Heart left ventricle (tissue), 16 donors: ENCODE results near the gene CFAP299. TPM values are rescaled to one million over a fixed set of nuclear protein-coding genes. Genes with fewer than 3 reads are reported as not detected.

Experiments used
- ATAC-seq, 4 donors: fragments of 200-7000 bp; cut with Tn5 transposase; one replicate each; pipeline ENCODE4 v1.9.1; 2020 to 2022; ENCODE audit warnings: moderate library complexity in 4 of 4, mild to moderate bottlenecking in 3 of 4, moderate number of reproducible peaks in 1 of 4
- DNase-seq, 5 donors: peaks; one replicate each; pipeline ENCODE4 v3.0.0-alpha.2; 2020
- H3K27ac ChIP-seq, 12 donors: fragments of 200-600 bp; sonication (generic) in 4 of 12; one replicate each; pipeline versions ENCODE4 v1.5.0 to v1.8.0; 2016 to 2022; ENCODE audit warnings: mild to moderate bottlenecking in 2 of 12
- H3K27me3 ChIP-seq, 9 donors: fragments of 200-600 bp; sonication (generic) in 2 of 9; one replicate each; pipeline versions ENCODE4 v1.5.1 to v1.8.0; 2016 to 2022; ENCODE audit warnings: mild to moderate bottlenecking in 3 of 9
- H3K36me3 ChIP-seq, 9 donors: fragments of 200-600 bp; sonication (generic) in 2 of 9; one replicate each; pipeline versions ENCODE4 v1.5.0 to v1.8.0; 2018 to 2022; ENCODE audit warnings: mild to moderate bottlenecking in 2 of 9
- H3K4me1 ChIP-seq, 12 donors: fragments of 200-600 bp; sonication (generic) in 4 of 12; one replicate each; pipeline versions ENCODE4 v1.5.0 to v1.8.0; 2016 to 2022; ENCODE audit warnings: mild to moderate bottlenecking in 3 of 12
- H3K4me3 ChIP-seq, 12 donors: fragments of 200-600 bp; sonication (generic) in 4 of 12; one replicate each; pipeline versions ENCODE4 v1.5.0 to v1.8.0; 2017 to 2022; ENCODE audit warnings: mild to moderate bottlenecking in 9 of 12, moderate library complexity in 4 of 12
- H3K9me3 ChIP-seq, 12 donors: fragments of 200-600 bp; sonication (generic) in 4 of 12; one replicate each; pipeline versions ENCODE4 v1.5.0 to v1.8.0; 2016 to 2022; ENCODE audit warnings: mild to moderate bottlenecking in 1 of 12
- POLR2A ChIP-seq, 2 donors: fragments of 450-650 bp; IDR thresholded peaks; one replicate each; pipeline ENCODE4 v1.6.1; 2017; ENCODE audit warnings: antibody characterized with exemption in 2 of 2, mild to moderate bottlenecking in 2 of 2, moderate library complexity in 2 of 2
- WGBS, 4 donors: extraction: QIAGEN DNeasy Blood & Tissue Kit in 2 of 4; methylation state at CpG; one replicate each; pipeline versions ENCODE4 v1.1.5 to v1.1.7; 2013 to 2018; 5-methylcytosine and 5-hydroxymethylcytosine counted together
- intact Hi-C, 10 donors: fragments of 100-400 bp; cut with DNase I; formaldehyde crosslinking; loops; one replicate each; pipeline versions ENCODE4 v1.11.1 to v1.14.2; 2022
- polyA plus RNA-seq, 2 donors: library from polyadenylated mRNA; stranded (reverse); fragments of 200-250 nt; gene quantifications; one replicate each; pipeline ENCODE4 v1.2.3, GENCODE V29; 2013
- total RNA-seq, 9 donors: library from RNA; depleted of rRNA in 2 of 9; stranded (reverse); fragments of >200 nt in 2 of 9; fragmentation: NEBNext Ultra II Directional in 3 of 9; extraction: Animal tissue kit (Norgen Biotek cat#: 25700) in 3 of 9; gene quantifications; one replicate each; pipeline versions ENCODE4 v1.1.0 to v1.2.4, GENCODE V29; 2016 to 2023
- TF ChIP-seq, protein P1 (sequence below), 12 donors: fragments of 200-600 bp; sonication (generic) in 4 of 12; IDR thresholded peaks; one replicate each; pipeline versions ENCODE4 v1.5.0 to v1.8.0; 2018 to 2022; ENCODE audit warnings: antibody characterized with exemption in 12 of 12, mild to moderate bottlenecking in 5 of 12
- donor health status: ischemic (EF 13 %, LVEDD 7.1; RV severe dilation, severe dysfunction).
- donor health status: healthy with polysubstance abuse.
- donor health status: DM: no; HTN: yes; CAD: no.
- donor health status: DM: no; HTN: no; CAD: no.
- donor health status: ischemic (EF 25% LVEDD 6.9; RV normal size, moderate dysfunction).
- donor health status: ischemic (EF 25% LVEDD 5.7; RV mildly dilated, moderate dysfunction).
- donor health status: healthy.
- donor health status: DM: yes; HTN: yes; CAD: no.
- donor health status: ischemic (EF 35%, LVEDD 5.7; RV mildly dilated, moderate dysfunction).
- donor health status: nonischemic (EF 11% LVEDD 7.7; RV severe dilation, severe dysfunction).
- donor health status: DM: yes; HTN: yes; CAD: no.
- donor health status: PGD.
- donor health status: ischemic (EF 29% LVEDD 5.4; RV normal size, mild dysfunction).
- donor health status: nonischemic (EF 23%, LVEDD 6.1; RV moderate dilation, normal function).

Gene CFAP299
- total and polyA plus RNA-seq, 11 donors: 0.25 TPM; not detected in 10

DNA sequence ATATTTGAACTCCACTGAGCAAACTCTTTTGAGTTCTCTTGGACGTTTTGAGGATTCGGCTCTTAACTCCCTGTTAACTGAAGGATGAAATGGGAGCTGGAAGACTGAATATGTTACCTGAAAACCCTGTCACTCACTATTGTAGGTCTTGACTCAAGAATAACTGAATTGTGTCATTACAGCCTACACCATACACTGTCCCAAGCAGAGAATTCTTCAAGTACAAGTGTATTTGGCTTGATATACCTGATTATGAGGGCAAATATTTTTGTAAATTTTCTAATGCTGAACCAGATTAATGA, 276.1 kb downstream of the CFAP299 start:
- DNase-seq: no peak
- no peak for TF ChIP-seq POLR2A (IDR thresholded peaks at IDR 0.05)
- TF ChIP-seq, protein P1, sequence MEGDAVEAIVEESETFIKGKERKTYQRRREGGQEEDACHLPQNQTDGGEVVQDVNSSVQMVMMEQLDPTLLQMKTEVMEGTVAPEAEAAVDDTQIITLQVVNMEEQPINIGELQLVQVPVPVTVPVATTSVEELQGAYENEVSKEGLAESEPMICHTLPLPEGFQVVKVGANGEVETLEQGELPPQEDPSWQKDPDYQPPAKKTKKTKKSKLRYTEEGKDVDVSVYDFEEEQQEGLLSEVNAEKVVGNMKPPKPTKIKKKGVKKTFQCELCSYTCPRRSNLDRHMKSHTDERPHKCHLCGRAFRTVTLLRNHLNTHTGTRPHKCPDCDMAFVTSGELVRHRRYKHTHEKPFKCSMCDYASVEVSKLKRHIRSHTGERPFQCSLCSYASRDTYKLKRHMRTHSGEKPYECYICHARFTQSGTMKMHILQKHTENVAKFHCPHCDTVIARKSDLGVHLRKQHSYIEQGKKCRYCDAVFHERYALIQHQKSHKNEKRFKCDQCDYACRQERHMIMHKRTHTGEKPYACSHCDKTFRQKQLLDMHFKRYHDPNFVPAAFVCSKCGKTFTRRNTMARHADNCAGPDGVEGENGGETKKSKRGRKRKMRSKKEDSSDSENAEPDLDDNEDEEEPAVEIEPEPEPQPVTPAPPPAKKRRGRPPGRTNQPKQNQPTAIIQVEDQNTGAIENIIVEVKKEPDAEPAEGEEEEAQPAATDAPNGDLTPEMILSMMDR (IDR thresholded peaks at IDR 0.05): no peak
- Histone ChIP-seq H3K4me1 (no peaks in the 10 kb centered on the region), H3K27me3 (no peaks in the 10 kb centered on the region), H3K4me3 (no peak overlapping the region), H3K36me3 (no peaks in the 10 kb centered on the region), H3K9me3 (peaks cover 0 to 5% (median 0%) of the 10 kb centered on the region in 12 donors), H3K27ac (no peak overlapping the region)
- intact Hi-C loops: no loop called here
- ATAC-seq: no peak
- 70 to 77% (median 75%) methylated on average over 2 of the region's 2 CpGs for WGBS, 4 donors

DNA sequence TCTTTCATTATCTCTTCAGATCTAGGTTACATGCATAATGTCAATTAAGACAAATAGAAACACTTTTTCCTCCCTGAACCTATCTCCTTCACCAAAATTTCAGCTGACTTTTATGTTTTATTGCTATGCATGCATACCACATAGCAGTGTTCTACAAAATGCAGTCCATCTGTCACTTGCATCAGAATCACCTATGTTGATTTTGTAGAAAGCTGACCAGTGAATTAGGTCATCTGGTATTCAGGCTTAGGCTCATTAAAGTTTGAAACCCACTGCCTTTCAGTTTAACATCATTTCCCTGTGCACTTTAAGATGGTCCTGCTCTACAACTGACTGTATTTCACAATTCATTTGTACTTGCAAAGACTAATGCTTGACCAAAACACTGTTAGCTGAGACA, 277.9 kb downstream of the CFAP299 start:
- no peaks in the 10 kb centered on the region for H3K4me1 ChIP-seq
- H3K27ac ChIP-seq: no peak overlapping the region
- TF ChIP-seq, protein P1 (IDR thresholded peaks at IDR 0.05): no peak
- no peak for TF ChIP-seq POLR2A (IDR thresholded peaks at IDR 0.05)
- DNase-seq (no peak), ATAC-seq (no peak)
- no peaks in the 10 kb centered on the region for H3K36me3 ChIP-seq
- no peaks in the 10 kb centered on the region for H3K9me3 ChIP-seq
- H3K4me3 ChIP-seq: no peak overlapping the region
- H3K27me3 ChIP-seq: no peaks in the 10 kb centered on the region
- intact Hi-C loops: no loop called here

DNA sequence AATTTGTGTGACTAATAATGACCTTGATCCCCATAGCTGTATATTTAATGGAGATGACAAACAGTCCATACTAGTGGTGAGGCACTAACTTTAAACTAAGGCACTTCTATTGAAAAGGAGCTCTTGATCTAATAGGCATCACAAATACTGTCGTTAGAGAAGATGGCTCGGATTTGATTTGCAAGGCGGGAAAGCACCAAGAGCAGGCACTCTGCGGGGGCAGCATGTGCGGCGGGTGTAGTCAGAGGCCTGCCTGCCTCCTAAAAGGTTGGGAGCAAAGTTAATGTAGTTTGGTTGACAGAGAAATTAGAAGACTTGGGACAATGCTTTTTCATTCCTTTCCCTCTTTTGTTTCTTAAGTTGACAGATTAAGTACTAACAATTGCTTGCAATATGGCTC, 278.8 kb downstream of the CFAP299 start:
- H3K27ac ChIP-seq: no peak overlapping the region

DNA sequence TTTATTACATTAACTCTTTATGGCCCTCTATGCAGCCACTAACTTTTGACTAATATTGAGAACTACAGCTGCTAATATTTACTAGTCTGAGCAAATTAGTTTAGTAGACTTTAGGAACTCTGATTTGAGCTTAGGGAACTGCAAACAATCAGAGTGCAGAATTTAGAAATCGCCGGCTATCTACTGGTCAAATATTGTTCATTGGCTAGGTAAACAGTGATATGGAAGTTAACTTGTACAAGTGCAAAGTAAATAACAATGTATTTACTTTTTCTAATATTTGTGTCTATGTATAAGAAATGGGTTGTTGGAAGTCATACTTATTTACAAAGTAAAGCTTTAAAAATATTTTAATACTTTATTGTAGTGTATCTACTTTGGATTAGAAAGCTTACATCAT, 279.6 kb downstream of the CFAP299 start:
- Histone ChIP-seq H3K4me3 (no peak overlapping the region), H3K9me3 (no peaks in the 10 kb centered on the region), H3K4me1 (no peaks in the 10 kb centered on the region), H3K36me3 (no peaks in the 10 kb centered on the region), H3K27ac (no peak overlapping the region), H3K27me3 (no peaks in the 10 kb centered on the region)
- 90 to 95% (median 93%) methylated on average over 2 of the region's 2 CpGs for WGBS, 4 donors
- ATAC-seq (no peak), DNase-seq (no peak)
- intact Hi-C loops: no loop called here
- TF ChIP-seq, protein P1 (IDR thresholded peaks at IDR 0.05): no peak
- no peak for TF ChIP-seq POLR2A (IDR thresholded peaks at IDR 0.05)

More for the DNA sequence above, 278.8 kb downstream of the CFAP299 start:
- 76 to 85% (median 79%) methylated on average over 6 of the region's 6 CpGs for WGBS, 4 donors
- intact Hi-C loops: no loop called here
- H3K4me1 ChIP-seq: no peaks in the 10 kb centered on the region
- H3K36me3 ChIP-seq: no peaks in the 10 kb centered on the region
- DNase-seq (peak in 1 of 5 donors; percentile 14), ATAC-seq (no peak)
- H3K9me3 ChIP-seq: no peaks in the 10 kb centered on the region
- H3K27me3 ChIP-seq: no peaks in the 10 kb centered on the region
- TF ChIP-seq, protein P1 (IDR thresholded peaks at IDR 0.05): no peak
- no peak for TF ChIP-seq POLR2A (IDR thresholded peaks at IDR 0.05)
- H3K4me3 ChIP-seq: no peak overlapping the region
